Transverse colon (tissue), 4 donors: ENCODE data around the gene ARHGAP45.

Experiments
- CTCF ChIP-seq, 5 experiments: fragments of 200-600 bp in 3 of 5; fragments of 450-650 bp in 2 of 5; sonication (generic) in 3 of 5; IDR thresholded peaks; 1 replicate in 2 of 5; 2 replicates in 3 of 5; pipeline ENCODE4 v1.5.1; 2016 to 2017; ENCODE audit warnings: antibody characterized with exemption in 5 of 5, inconsistent platforms in 3 of 5, mild to moderate bottlenecking in 2 of 5, moderate library complexity in 1 of 5
- POLR2A ChIP-seq: fragments of 450-650 bp; IDR thresholded peaks from one replicate; pipeline ENCODE4 v1.6.1; 2016; ENCODE audit warnings: antibody characterized with exemption, mild to moderate bottlenecking, moderate library complexity
- POLR2AphosphoS5 ChIP-seq, 3 donors: sonication (generic); formaldehyde crosslinking; IDR thresholded peaks; one replicate each; pipeline ENCODE4 v1.6.1; 2016; ENCODE audit warnings: antibody characterized with exemption in 3 of 3

- TF ChIP-seq CTCF (IDR thresholded peaks at IDR 0.05) = no peak
- no peak for TF ChIP-seq POLR2A
- TF ChIP-seq POLR2AphosphoS5 (IDR thresholded peaks at IDR 0.05) = no peak
These were observed 44.1 kb downstream of the ARHGAP45 start for GRCh38 chr19:1110809-1111640.
